M059J (cell line): ENCODE data around the gene ZBTB25. TPM values are rescaled to one million over a fixed set of nuclear protein-coding genes. Genes with fewer than 3 reads are reported as not detected.

Experiments
- DNase-seq: peaks from one replicate; pipeline ENCODE4 v3.0.0-alpha.2; 2012; ENCODE audit warnings: low read depth
- total RNA-seq: library from RNA; depleted of rRNA; stranded (reverse); fragments of >200 nt; shearing (Covaris generic); gene quantifications from 2 replicates; pipeline ENCODE4 v1.2.3, GENCODE V29; 2014

Gene ZBTB25
- total RNA-seq, 1 experiment from 2014 or later, result 6.3 TPM

DNA sequence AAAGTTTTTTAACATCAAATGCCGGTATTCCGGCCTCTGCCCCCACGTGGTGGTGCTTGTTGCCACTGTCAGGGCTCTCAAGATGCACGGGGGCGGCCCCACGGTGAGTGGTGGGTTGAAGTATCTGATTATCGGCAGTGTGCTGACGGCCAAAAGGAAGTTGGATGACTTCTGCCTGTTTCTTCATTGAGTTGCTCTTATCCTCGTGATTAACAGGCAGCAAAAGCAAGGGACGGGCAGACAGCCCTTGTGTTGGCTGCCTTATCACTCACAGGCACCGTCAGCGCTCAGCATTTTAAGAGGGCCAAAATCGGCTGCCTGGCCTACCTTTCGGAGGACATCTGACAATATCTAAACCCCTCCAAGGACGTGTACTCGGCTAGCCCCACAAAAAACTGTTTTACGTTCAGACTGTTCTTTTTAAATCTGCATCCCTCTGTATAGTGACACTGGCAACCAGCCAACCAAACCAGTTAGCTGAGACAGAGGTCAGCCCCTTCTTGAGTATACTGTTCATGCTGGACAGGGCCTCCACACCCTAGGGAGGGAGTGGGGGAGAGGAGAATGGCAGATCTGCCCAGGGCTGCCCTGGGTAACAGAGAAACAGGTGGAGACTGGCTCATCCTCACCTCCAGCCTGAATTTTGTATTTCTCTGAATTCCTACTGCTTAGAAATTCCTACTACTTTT lies 61.2 kb downstream of the ZBTB25 start:
- DNase-seq, result no peak

DNA sequence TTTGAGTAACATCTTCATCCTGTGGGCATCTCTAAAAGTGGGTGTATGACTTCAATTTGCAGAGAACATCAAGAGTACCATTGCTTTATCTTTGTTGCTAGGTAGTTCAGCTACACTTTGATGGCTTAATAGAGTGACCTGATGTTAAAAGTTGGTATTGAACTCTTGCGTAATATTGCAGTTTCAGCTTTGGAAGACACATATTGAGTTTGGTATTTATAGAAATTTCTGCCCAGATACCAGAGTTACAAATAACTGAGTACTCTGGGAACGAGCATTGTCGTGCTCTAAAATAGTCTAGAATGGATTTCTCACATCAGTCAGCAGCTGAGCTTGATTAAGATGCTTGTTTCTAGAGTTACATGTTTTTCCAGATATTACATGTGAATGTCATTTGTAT lies 63.1 kb downstream of the ZBTB25 start:
- no peak for DNase-seq

DNA sequence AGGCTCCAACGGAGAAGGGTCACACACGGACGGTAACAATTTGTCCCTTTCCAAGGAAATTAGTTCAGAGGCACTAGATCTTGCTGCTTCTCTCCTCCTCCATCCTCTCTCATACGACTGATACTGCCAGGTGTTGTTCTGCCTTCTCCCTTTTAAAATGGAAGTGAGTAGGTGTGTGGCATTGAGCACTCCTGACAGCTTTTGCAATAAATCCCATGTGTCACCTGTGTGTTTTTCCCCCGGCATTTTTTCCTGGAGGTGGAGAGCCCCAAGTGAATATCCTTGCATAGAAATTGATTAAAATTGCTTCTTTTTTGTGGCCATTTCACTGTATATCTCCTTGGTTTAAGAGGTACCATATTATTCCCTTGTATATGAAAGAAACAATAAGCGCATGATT lies 64.5 kb downstream of the ZBTB25 start:
- no peak for DNase-seq

DNA sequence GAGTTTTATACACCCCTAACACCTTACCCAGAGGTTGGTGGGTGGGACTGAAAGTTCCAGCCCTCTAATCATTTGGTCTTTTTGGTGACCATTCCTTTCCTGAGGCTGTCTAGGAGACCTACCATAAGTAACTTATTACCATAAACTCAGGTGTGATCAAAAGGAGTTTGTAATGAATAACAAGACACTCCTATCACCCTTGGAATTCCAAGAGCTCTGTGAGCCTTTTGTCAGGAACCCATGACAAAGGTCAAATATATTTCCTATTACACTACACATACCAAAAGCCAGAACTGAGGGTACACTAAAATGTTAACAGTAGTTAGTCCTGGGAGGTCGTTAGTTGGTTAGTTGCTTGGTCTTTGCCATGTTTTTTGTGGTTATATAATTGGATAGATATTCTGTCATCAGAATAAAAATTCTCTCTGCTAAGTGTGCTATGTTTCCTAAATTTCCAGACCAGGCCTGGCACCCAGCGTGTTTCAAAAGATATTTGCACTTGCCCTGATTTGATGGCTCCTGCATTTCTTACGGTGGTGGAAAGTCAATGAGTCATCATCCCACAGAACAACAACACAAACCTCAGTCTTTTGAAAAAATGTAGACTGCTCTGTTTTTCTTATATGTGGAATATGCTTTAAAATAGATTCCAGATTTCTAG lies 65.3 kb downstream of the ZBTB25 start:
- peak; percentile 90 for DNase-seq

DNA sequence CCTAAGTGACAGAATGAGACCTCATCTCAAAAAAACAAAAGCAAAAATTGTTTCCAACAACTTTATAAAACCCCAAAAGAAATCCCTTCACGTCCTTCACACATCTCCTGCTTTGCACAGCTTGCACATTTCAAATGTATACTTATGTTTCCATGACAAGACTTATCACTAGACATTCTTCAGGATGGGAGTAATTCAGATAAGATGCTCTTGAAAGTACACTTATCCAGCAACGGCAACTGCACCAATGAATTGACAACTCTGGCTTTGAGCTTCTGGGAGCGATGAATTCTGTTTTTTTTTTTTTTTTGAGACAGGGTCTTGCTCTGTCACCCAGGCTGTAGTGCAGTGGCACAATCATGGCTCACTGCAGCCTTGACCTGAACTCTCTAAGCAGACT lies 69.1 kb downstream of the ZBTB25 start:
- no peak for DNase-seq

DNA sequence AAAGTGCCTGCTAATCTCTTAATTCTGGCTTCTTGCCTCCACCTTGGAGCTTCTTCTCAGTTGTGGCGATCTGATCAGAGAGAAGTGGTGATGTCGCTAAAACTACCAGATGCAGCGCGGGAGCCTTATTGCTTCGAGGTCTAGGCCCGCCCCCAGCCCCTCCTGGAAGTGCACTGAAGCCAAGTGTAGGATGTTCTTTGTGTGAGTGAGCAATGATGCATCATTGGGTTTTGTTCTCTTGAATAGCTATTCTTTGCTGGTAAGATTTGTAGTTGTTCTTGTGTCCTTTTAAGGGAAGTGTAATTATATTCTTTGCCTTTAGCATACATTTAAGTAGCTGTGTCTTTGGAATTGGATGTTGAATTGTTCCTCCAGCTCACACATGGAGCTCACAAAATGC lies 79.7 kb downstream of the ZBTB25 start:
- peak; percentile 31 for DNase-seq

DNA sequence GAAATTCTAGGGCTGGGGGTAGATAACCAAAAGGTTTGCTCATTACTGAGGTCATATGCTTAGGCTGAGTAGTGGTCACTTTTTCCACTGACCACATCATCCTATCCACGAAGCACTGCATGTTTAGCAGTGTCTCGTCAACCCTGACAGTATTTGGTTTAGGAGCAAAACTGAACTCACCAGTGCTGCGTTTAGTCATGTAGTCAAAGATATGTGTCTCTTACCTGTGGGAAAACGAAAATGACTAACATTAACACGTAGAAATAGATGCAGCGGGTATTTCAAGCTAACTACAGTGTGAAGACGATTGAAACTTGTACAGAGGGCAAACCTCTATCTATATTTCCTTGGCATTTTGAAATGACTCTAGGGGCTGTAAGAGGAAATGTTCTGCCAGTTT lies 80.9 kb downstream of the ZBTB25 start:
- peak; percentile 4 for DNase-seq

DNA sequence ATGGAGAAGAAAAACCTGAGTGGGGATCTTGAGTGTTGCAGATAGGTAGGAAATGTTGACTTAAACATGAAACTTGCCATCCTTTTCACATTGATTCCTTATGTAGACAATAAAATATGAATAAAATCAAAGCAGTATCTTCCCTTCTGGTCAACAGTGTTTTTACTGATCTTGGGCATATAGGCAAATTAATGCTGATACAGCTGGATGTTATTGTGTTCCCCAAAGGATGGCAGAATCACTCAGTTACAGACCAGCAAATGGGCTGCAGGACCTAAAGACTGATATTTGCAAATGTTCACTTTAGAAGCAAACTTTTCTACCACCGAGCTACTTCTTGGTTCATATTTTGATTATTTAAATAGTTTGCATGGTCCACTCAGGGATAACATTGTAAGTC lies 81.6 kb downstream of the ZBTB25 start:
- no peak for DNase-seq

DNA sequence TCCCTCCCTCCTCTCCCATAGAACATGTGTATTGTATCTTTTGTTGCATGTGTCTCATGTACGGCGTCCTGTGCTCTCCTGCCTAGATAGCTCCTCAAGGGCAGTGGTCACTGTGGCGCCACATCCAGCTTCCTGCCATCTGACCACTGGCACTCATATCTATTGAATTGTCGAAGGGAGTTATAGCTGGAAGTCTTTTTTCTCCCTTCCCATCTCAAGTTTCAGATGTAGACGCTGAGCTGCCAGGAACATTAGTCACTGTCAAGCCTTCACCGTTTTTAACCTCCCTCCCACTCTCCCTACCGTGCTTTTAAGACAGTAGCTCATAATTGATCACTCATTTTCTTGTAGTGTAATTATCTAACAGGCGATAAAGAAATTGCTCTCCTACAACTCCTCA lies 82.5 kb downstream of the ZBTB25 start:
- DNase-seq, result peak; percentile 94

DNA sequence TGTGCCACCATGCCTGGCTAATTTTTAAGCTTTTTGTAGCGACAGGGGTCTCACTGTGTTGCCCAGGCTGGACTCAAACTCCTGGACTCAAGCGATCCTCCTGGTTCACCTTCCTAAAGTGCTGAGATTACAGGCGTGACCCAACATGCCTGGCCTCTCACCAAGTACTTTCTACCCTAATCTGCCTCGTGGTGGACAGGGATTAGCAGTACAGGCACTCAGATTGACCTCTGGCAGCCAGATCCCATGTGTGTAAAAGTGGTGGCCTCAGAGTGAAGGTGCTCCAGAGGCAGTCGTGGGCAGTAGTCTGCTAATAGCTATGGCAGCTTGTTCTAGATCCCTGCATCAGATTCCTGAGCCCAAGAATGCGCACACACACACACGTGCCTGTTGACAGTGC lies 84.6 kb downstream of the ZBTB25 start:
- no peak for DNase-seq

DNA sequence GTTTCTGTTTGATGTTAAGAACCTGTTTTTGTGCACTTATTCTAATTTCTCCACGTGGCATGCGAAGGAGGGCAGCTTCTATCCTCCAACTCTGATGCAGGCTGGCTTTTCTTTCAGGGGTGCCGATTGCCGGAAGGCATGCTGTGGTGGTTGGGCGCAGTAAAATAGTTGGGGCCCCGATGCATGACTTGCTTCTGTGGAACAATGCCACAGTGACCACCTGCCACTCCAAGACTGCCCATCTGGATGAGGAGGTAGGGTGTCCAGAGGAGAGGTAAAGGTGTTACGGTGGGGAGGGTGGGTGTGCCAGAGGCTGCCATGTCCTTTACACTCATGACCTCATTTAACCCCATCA lies 85.9 kb downstream of the ZBTB25 start:
- no peak for DNase-seq

DNA sequence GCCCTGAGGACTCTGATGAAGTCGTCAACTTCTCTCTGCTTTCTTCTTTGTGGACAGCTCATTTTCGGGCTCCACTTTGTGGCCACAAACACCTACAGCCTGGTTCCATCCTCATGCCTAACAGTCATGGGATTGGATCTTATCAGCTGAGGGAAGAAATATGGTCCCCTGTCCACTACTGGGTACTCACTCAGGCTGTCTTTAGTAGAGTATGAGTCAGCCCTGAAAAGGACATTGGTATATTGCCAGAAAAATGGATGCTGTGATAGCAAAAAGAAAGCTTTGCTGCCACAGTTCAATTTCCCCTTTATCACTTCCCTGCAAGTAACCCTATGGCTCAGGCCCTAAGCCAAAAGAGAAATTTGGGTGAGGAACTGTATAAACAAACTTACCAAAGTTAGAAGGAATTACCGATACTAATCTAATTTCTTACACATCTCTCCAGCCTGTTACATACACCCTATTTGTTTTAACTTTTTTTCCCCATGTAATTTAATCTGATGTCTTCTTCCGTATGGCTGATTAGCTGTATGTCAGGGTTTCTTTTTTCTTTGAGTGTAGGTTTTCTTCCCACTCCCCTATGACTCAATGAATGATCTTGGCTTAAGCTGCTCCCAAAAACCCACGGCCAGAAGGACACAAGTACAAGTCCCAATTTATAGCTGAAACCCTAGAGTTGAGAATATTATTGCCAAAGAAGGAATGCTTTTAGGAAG lies 86.4 kb downstream of the ZBTB25 start:
- DNase-seq, result peak; percentile 89

DNA sequence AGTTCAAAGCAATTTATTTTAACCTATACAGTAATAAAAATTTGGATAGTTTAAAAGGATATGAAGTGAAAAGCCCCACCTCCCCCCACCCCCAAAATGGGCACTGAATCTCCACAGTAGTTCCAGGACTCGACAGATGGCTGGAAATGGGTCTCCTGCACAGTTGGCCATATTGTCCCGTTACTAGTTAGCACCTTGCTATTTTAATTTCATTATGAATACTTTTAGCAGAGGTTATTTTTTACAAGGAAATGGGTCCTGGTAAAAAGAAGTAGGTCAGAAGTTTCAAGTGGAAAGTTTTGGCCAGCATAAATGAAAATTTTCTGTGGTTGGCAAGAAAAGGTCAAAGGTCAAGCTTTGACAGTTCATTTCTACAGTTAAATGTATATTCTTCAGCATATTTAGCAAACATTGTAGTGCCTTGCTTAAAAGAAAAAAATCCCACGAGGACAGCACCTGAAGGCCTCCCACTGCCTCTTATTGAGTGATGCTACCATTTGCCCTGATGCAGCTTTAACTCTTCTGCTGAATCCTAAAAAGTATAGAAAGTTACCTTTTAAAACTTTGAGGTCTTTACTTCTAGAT lies 87.2 kb downstream of the ZBTB25 start:
- peak; percentile 26 for DNase-seq

DNA sequence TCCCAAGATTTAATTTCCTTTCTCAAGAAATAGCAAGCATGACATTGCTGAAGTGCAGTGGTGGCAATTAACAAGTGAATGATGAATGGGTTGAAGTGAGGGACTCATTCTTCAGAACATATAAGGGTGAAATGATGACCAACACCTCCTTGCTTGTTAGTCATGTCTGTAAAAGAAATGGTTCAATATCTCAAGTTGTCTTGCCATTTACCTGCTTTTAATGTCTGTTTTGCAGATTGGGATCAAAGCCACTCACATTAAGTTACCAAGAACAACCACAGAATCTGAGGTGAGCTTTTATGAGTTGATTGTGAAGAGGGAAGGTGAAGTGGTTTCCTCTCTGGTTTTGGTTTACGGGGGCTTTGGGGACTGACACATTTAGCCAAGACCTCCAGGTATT lies 91.4 kb downstream of the ZBTB25 start:
- no peak for DNase-seq

DNA sequence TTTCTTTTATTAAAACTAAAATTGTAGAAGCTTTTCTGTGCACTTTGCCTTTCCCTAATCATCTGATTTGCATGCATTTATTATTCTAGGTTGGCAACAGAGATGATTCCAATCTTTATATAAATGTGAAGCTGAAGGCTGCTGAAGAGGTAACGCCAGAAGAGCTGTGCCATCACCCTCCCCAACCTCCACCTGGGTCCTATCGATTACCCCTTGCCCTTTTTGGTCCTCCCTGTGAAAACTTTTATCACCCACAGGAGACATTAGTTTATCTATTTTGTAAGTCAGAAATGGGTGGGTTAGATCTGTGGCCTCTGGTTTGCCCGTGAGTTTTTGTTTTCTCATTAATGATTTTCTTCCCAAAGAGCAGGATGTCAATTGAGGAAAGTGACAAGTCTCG lies 92.6 kb downstream of the ZBTB25 start:
- no peak for DNase-seq

DNA sequence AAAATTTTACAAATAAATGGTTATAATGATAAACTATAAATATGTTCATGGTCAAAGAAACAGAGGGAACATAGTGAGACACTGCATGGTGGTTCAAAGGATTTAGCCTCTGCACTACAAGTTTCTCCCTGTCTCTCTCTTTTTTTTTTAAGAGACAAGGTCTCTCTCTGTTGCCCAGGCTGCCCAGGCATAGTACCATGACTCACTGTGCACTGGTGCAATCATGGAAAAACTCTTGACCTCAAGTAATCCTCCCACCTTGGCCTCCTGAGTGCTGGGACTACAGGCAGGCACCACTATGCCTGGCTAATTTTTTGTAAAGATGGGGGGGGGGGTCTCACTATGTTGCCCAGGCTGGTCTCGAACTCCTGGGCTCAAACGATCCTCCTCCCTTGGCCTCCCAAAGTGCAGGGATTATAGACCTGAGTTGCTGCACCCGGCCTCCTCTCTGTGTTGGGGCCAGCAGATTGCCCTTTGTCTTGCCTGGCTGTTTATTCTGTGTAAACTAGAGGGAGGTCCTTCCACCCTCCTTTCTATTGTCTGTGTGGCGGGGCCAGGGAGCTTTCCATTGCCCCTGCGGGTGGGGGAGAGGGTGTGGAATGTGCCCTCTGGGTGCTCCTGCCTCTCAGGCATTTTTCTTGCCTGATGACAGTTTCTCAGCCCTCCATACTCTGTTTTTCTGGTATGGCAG lies 93.4 kb downstream of the ZBTB25 start:
- DNase-seq, result peak; percentile 81

DNA sequence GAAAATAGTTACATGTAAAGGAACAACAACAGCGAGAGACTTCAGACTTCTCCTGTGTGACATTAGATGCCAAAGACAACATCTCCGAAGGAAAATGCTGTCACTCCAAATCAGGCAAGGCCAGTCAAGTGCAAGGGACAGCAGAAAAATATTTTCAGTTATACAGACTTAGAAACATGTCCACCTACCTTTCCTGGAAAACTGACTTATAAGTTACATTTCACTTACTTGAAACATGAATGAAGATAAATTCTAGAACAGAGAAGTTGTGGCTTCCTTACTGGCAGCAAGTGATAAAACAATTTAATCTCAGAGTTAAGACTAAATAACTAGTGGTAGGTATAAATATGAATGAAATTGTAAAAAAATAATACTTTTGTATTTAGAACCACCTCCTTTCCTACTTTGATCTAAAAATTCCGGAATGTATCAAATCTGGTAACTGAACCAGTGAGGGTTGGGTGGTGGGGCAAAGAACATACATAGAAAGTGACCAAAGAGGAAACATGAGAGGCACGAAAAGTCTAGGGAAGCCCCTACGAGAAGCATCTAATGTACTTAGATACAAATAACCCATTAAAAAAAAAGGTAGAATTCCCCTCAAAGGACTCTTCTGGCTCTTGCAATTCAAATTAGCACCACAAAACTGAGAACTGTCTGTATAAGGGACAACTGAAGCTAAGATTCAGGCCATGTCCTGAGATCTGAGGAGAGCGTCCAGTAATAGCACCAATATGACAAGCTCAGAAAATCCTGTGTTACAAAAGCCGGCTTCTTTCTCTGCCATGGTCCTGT lies 94.3 kb downstream of the ZBTB25 start:
- DNase-seq, result no peak

DNA sequence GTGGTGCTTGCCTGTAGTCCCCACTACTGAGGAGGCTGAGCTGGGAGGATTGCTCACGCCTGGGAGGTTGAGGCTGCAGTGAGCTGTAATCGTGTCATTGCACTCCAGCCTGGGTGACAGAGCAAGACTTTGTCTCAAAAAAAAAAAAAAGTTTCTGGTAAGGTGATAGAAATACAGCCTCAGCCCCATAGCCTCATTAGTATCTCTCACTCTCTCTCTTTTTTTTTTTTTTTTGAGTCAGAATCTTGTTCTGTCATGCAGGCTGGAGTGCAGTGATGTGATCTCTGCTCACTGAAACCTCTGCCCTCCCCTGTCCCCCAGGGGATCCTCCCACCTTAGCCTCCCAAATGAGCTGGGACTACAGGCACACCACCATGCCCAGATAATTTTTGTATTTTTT lies 96.3 kb downstream of the ZBTB25 start:
- DNase-seq, result no peak

DNA sequence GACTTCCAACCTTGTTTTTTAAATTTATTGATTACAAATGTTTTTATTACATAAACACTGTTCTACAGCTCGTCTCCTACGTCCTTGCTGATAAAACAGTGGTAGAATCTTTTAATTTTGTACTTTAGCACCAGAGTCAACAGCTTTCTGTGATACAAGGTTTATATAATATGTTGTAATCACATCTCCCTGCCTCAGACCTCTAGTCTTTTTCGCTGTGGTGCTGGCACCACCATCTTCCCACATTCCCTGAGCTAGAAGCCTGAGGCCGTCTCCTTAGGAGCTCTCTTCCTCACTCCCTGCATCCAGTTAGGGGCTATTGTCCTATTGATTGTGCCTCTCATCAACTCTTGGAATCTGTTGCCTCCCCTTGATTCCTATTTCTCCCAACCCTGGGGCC lies 98.3 kb downstream of the ZBTB25 start:
- no peak for DNase-seq

DNA sequence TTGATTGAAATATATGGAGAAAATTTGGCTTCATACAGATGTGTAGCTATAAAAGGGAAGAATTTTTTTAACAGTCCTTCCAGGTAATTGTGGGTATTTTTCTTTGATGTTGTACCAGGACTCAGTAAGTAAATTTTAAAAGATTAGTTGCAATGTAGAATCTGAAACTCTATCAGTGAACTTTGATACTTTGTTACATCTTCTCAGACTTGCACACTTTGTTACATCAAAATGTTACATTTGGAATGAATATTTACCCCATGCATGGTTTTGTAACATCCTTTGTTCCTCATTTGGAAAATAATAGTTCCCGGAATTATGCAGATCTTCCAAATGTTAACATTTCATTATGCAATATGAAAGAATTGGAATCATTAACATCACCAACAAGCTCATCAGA lies 101.7 kb downstream of the ZBTB25 start:
- no peak for DNase-seq

DNA sequence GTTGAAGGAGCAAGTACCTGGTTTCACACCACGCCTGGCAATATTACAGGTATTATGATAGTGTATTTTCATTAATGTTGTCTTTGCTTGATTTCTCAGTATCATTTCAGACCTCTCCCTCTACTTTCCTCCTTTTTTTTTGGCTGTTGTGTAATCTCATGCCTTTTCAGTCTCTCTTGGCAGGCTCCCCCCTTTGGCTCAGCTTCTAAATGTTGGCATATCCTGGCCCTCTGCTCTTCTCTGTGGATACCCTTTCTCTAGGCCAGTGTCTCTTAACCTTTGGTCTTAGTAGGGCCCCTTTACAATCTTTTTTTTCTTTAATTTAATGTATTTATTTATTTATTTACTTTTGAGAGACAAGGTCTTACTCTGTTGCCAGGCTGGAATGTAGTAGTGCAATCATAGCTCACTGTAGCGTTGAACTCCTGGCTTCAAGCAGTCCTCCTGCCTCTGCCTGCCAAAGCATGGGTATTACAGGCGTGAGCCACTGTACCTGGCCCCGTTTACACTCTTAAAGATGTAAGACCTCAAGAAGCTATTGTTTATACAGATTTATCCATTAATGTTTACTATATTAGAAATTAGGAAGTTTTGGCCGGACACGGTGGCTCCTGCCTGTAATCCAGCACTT lies 102.7 kb downstream of the ZBTB25 start:
- no peak for DNase-seq
